NB4 (cell line): ENCODE results near the gene SUFU.

Source experiments
- CTCF ChIP-seq: IDR thresholded peaks from one replicate; pipeline ENCODE4 v1.5.1; 2012; ENCODE audit warnings: low read depth, low read length
- MAX ChIP-seq: IDR thresholded peaks from 2 replicates; pipeline ENCODE4 v1.6.1; 2011; ENCODE audit warnings: low read depth, low read length
- MYC ChIP-seq: IDR thresholded peaks from 2 replicates; pipeline ENCODE4 v1.6.1; 2011; ENCODE audit warnings: low read depth, low read length
- POLR2A ChIP-seq: IDR thresholded peaks from 2 replicates; pipeline ENCODE4 v1.6.1; 2011; ENCODE audit warnings: mild to moderate bottlenecking; ENCODE audit not compliant: insufficient read length; ENCODE audit errors: extremely low read depth

GRCh38 chr10:102485093-102485784 lies 18.5 kb upstream of the SUFU start:
- TF ChIP-seq CTCF (no peak), POLR2A (no peak), MYC (no peak), MAX (no peak)
